H9 (cell line): ENCODE data around the gene MXD4. TPM values are rescaled to one million over a fixed set of nuclear protein-coding genes. Genes with fewer than 3 reads are reported as not detected.

Experiments used
- DNase-seq: peaks from one replicate; pipeline ENCODE4 v3.0.0-alpha.2; 2017
- H2AFZ ChIP-seq: one replicate; pipeline ENCODE4 v1.6.1; 2013; ENCODE audit warnings: mild to moderate bottlenecking, low read length, control low read depth, moderate library complexity
- H2AK5ac ChIP-seq: 2 replicates; pipeline ENCODE4 v1.6.1; 2013; ENCODE audit warnings: low read length, control low read depth, mixed read lengths; ENCODE audit not compliant: insufficient read length
- H2BK120ac ChIP-seq: one replicate; pipeline ENCODE4 v1.6.1; 2013; ENCODE audit warnings: low read depth, mild to moderate bottlenecking, low read length, control low read depth, inconsistent platforms; ENCODE audit not compliant: poor library complexity, severe bottlenecking
- H2BK12ac ChIP-seq: 2 replicates; pipeline ENCODE4 v1.6.1; 2013; ENCODE audit warnings: low read length, control low read depth, mixed read lengths, low read depth; ENCODE audit not compliant: insufficient read length
- H2BK15ac ChIP-seq: 2 replicates; pipeline ENCODE4 v1.6.1; 2013; ENCODE audit warnings: low read depth, low read length, control low read depth
- H2BK20ac ChIP-seq: one replicate; pipeline ENCODE4 v1.6.1; 2013; ENCODE audit warnings: low read depth, mild to moderate bottlenecking, low read length, control low read depth, inconsistent platforms; ENCODE audit not compliant: poor library complexity, severe bottlenecking
- H2BK5ac ChIP-seq: 2 replicates; pipeline ENCODE4 v1.6.1; 2013; ENCODE audit warnings: low read length, control low read depth, mixed read lengths; ENCODE audit not compliant: insufficient read length
- H3K14ac ChIP-seq: 2 replicates; pipeline ENCODE4 v1.6.1; 2013; ENCODE audit warnings: low read length, control low read depth; ENCODE audit not compliant: insufficient read depth
- H3K18ac ChIP-seq: 2 replicates; pipeline ENCODE4 v1.6.1; 2013; ENCODE audit warnings: low read depth, mild to moderate bottlenecking, mixed read lengths, low read length, control low read depth; ENCODE audit not compliant: insufficient read length
- H3K23ac ChIP-seq: 2 replicates; pipeline ENCODE4 v1.6.1; 2013; ENCODE audit warnings: low read length, control low read depth, mixed read lengths, low read depth; ENCODE audit not compliant: insufficient read length
- H3K23me2 ChIP-seq: 2 replicates; pipeline ENCODE4 v1.6.1; 2013; ENCODE audit warnings: low read depth, mild to moderate bottlenecking, mixed read lengths, low read length, control low read depth; ENCODE audit not compliant: insufficient read length, poor library complexity, severe bottlenecking
- H3K27ac ChIP-seq: 2 replicates; pipeline ENCODE4 v1.5.1; 2013; ENCODE audit warnings: low read length, control low read depth, mixed read lengths, low read depth; ENCODE audit not compliant: insufficient read length
- H3K27me3 ChIP-seq: 2 replicates; pipeline ENCODE4 v1.6.1; 2013; ENCODE audit warnings: low read length, control low read depth, inconsistent platforms; ENCODE audit not compliant: insufficient read depth
- H3K4ac ChIP-seq: 2 replicates; pipeline ENCODE4 v1.6.1; 2013; ENCODE audit warnings: low read depth, mild to moderate bottlenecking, control low read depth, inconsistent platforms, low read length, moderate library complexity
- H3K4me1 ChIP-seq: 2 replicates; pipeline ENCODE4 v1.6.1; 2013; ENCODE audit warnings: low read length, control low read depth, inconsistent platforms; ENCODE audit not compliant: insufficient read depth
- H3K4me2 ChIP-seq: 2 replicates; pipeline ENCODE4 v1.6.1; 2013; ENCODE audit warnings: low read length, control low read depth, mixed read lengths; ENCODE audit not compliant: insufficient read length, insufficient read depth
- H3K56ac ChIP-seq: 2 replicates; pipeline ENCODE4 v1.6.1; 2013; ENCODE audit warnings: low read depth, mild to moderate bottlenecking, mixed read lengths, low read length, control low read depth; ENCODE audit not compliant: insufficient read length
- H3K79me1 ChIP-seq: 2 replicates; pipeline ENCODE4 v1.6.1; 2013; ENCODE audit warnings: low read depth, mild to moderate bottlenecking, moderate library complexity, low read length, control low read depth, inconsistent platforms; ENCODE audit not compliant: insufficient read depth, poor library complexity, severe bottlenecking
- H3K79me2 ChIP-seq: 2 replicates; pipeline ENCODE4 v1.6.1; 2013; ENCODE audit warnings: low read length, control low read depth, inconsistent platforms; ENCODE audit not compliant: insufficient read depth
- H3K9ac ChIP-seq: 2 replicates; pipeline ENCODE4 v1.6.1; 2013; ENCODE audit warnings: low read length, control low read depth, mixed read lengths; ENCODE audit not compliant: insufficient read length; ENCODE audit errors: extremely low read depth
- H3K9me3 ChIP-seq: one replicate; pipeline ENCODE4 v1.6.1; 2013; ENCODE audit warnings: low read depth, low read length, inconsistent platforms; ENCODE audit not compliant: control insufficient read depth
- H3T11ph ChIP-seq: one replicate; pipeline ENCODE4 v1.6.1; 2013; ENCODE audit warnings: mild to moderate bottlenecking, low read length, control low read depth, inconsistent platforms
- H4K20me1 ChIP-seq: one replicate; pipeline ENCODE4 v1.6.1; 2013; ENCODE audit not compliant: control insufficient read depth, insufficient read length, insufficient read depth
- H4K5ac ChIP-seq: 2 replicates; pipeline ENCODE4 v1.6.1; 2013; ENCODE audit warnings: low read depth, mild to moderate bottlenecking, mixed read lengths, low read length, control low read depth; ENCODE audit not compliant: insufficient read length
- H4K8ac ChIP-seq: replicated peaks from 2 replicates; pipeline ENCODE4 v1.6.1; 2013; ENCODE audit warnings: low read length, control low read depth, mixed read lengths, low read depth; ENCODE audit not compliant: insufficient read length
- H4K91ac ChIP-seq: 2 replicates; pipeline ENCODE4 v1.6.1; 2013; ENCODE audit warnings: low read depth, mild to moderate bottlenecking, moderate library complexity, mixed read lengths, low read length, control low read depth; ENCODE audit not compliant: insufficient read length
- H3K27ac Mint-ChIP-seq, 3 experiments: 2 replicates in 2 of 3; 3 replicates in 1 of 3; pipeline ENCODE4 v1.8.0; 2020 to 2021; ENCODE audit warnings: mixed read lengths in 3 of 3, mild to moderate bottlenecking in 1 of 3, moderate library complexity in 1 of 3
- H3K27me3 Mint-ChIP-seq: 2 replicates; pipeline ENCODE4 v1.8.0; 2021; ENCODE audit warnings: low read depth, mild to moderate bottlenecking, moderate library complexity, mixed read lengths
- H3K36me3 Mint-ChIP-seq, 3 experiments: 2 replicates in 2 of 3; 3 replicates in 1 of 3; pipeline ENCODE4 v1.8.0; 2020 to 2021; ENCODE audit warnings: low read depth in 3 of 3, mixed read lengths in 3 of 3; ENCODE audit not compliant: insufficient read depth in 1 of 3
- H3K4me1 Mint-ChIP-seq, 2 experiments: 2 replicates each; pipeline ENCODE4 v1.8.0; 2020; ENCODE audit warnings: mixed read lengths in 2 of 2
- H3K4me3 Mint-ChIP-seq, 2 experiments: 2 replicates in 1 of 2; 3 replicates in 1 of 2; pipeline ENCODE4 v1.8.0; 2020 to 2021; ENCODE audit warnings: mild to moderate bottlenecking in 2 of 2, mixed read lengths in 2 of 2, moderate library complexity in 1 of 2
- H3K9me3 Mint-ChIP-seq, 2 experiments: 2 replicates in 1 of 2; 3 replicates in 1 of 2; pipeline ENCODE4 v1.8.0; 2020; ENCODE audit warnings: mild to moderate bottlenecking in 2 of 2, mixed read lengths in 2 of 2, moderate library complexity in 1 of 2
- CTCF ChIP-seq: fragments of 200-600 bp; sonication (generic); conservative IDR thresholded peaks from 3 replicates; pipeline ENCODE4 v1.8.0; 2021; ENCODE audit warnings: antibody characterized with exemption, mild to moderate bottlenecking
- WGBS: extraction: QIAGEN DNeasy Blood & Tissue Kit; methylation state at CpG from one replicate; pipeline ENCODE4 v1.1.7; 2013; ENCODE audit warnings: missing lambda C conversion rate, low lambda C conversion rate, mixed read lengths; ENCODE audit not compliant: insufficient read length; ENCODE audit errors: extremely low coverage; 5-methylcytosine and 5-hydroxymethylcytosine counted together
- total RNA-seq: library from RNA; stranded (reverse); gene quantifications from 2 replicates; pipeline ENCODE4 v1.2.1, GENCODE V29; 2021

Gene MXD4
- total RNA-seq, 1 experiment from 2014 or later: 24.1 TPM

DNA sequence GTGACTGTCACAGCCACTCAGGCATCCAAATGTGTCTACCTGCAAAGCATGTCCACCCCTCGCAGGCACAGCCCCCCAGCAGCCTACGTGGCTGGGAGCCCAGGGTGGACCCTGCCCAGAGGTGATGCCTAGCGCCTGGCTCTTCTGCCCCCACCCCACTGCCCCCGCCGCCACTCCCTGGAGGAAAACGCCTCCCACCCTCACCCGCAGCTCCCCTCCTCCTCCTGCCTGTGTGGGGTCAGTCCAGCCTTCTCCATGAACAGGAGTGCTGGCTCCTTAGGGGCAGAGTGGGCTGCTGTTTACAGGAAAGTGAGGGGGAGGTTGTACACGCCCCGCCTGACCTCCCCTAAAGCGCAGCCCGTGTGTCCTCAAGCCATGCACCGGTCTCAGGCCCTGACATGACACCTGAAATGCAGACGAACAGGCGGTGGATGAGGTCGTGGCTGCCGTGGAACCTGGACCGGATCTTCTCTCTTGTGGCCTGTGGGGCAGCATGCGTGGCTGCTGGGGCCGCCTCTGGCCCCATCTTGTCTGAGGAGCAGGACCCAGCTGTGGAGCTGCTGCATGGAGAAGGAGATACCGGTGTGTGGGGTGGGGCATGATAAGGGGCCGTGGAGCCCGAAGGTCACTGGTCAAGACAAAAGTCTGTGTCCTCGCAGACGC lies 11.9 kb upstream of the MXD4 start:
- H3K4me1 Mint-ChIP-seq: peaks cover 3 to 9% of the 10 kb centered on the region in 2 experiments; a peak in 3 of 4 replicates

More for the DNA sequence above, 11.9 kb upstream of the MXD4 start:
- H3K9ac ChIP-seq: no peak overlapping the region
- no peak overlapping the region for H2AK5ac ChIP-seq
- no peak overlapping the region for H2BK20ac ChIP-seq
- no peaks in the 10 kb centered on the region for H4K20me1 ChIP-seq
- H3K14ac ChIP-seq: no peak overlapping the region; the same call in 1 of the 2 replicates
- no peaks in the 10 kb centered on the region for H3K79me2 ChIP-seq
- H3K36me3 Mint-ChIP-seq: no peaks in the 10 kb centered on the region
- no peak overlapping the region for H3K4me3 Mint-ChIP-seq
- no peak overlapping the region for H2AFZ ChIP-seq
- H3K27me3 Mint-ChIP-seq: peaks cover 2% of the 10 kb centered on the region; the same call in 1 of the 2 replicates
- no peak overlapping the region for H3K56ac ChIP-seq
- no peak overlapping the region for H2BK120ac ChIP-seq
- H3K79me1 ChIP-seq: no peaks in the 10 kb centered on the region
- no peak overlapping the region for H4K91ac ChIP-seq
- WGBS: no CpG with 5 or more reads among the region's 24 CpGs
- H4K8ac ChIP-seq: no peak overlapping the region
- H3K18ac ChIP-seq: peak overlapping the region; percentile 37
- H3K27ac ChIP-seq: no peak overlapping the region
- H3K9me3 ChIP-seq: no peaks in the 10 kb centered on the region
- H3T11ph ChIP-seq: no peak overlapping the region
- H3K23ac ChIP-seq: no peak overlapping the region
- no peak overlapping the region for H4K5ac ChIP-seq
- H3K4me1 ChIP-seq: no peaks in the 10 kb centered on the region
- H3K27me3 ChIP-seq: no peaks in the 10 kb centered on the region
- H3K9me3 Mint-ChIP-seq: no peaks in the 10 kb centered on the region
- no peak overlapping the region for H2BK5ac ChIP-seq
- H3K27ac Mint-ChIP-seq: peak overlapping the region in 1 of 3 experiments; percentile 18; a peak in 1 of 7 replicates
- H2BK15ac ChIP-seq: no peak overlapping the region
- no peaks in the 10 kb centered on the region for H3K23me2 ChIP-seq
- no peak for DNase-seq
- no peak overlapping the region for H2BK12ac ChIP-seq
- no peak overlapping the region for H3K4me2 ChIP-seq
- H3K4ac ChIP-seq: no peak overlapping the region
- no peak for TF ChIP-seq CTCF
